Measurements from ENCODE around the gene PLXNA2.

The PLXNA2 gene

GRCh38 chr1:208265122-208265469, 20.9 kb upstream of the PLXNA2 start:
- no peak for DNase-seq (ENCODE audit: low read depth, low spot score)

DNA sequence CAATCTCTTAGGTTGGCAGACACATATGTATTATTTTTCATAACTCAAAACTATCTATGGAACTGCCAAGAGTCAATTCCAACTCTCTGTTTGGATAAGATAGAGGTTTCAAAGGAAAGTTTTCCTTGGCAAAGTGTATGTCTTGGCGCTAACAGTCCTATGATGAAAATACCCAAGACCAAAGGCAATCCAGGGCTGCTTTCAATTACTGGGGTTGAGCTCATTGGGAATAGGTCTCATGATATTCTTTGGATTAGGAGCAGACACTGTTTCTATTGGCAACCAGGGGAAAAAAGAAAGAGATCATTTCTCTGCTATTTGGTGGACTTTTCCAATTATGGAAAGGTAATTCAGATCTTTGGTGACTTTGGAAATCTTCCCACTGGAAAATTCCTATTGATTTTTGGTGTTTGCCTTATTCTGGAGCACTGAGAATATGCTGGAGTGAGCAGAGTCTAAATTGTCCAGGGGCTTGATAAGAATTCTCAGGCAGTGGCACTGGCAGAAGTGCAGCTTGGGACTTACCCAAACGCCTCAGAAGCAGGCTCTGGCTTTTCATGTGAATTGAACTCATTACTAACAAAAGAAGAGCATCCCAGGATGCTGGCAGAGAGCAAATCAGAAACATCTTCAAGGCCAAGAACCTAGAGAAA, 20.4 kb upstream of the PLXNA2 start:
- DNase-seq (ENCODE audit: low read depth, low spot score), result peak; percentile 55

- no peak for DNase-seq (ENCODE audit: low read depth, low spot score)
Observed at GRCh38 chr1:208261874-208262273, 17.7 kb upstream of the PLXNA2 start.

GRCh38 chr1:208258277-208258676, 14.1 kb upstream of the PLXNA2 start:
- DNase-seq (ENCODE audit: low read depth, low spot score), result no peak

GRCh38 chr1:208257351-208257750, 13.2 kb upstream of the PLXNA2 start:
- no peak for DNase-seq (ENCODE audit: low read depth, low spot score)

DNA sequence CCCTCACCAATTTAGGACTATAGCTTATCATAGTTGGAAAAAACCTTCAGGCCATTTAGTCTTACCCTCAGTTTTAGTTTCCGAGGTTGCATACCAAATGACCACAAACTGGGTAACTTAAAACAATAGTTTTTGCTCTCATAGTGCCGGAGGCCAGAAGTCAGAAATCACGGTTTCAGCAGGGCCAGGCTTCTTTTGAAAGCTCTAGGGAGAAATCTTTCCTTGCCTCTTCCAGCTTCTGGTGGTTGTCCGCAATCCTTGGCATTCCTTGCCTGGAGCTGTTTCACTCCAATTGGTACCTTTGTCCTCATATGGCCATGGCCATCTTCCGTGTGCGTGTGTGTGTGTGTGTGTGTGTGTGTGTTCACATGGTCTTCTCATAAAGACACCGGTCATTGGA, 12.4 kb upstream of the PLXNA2 start:
- no peak for DNase-seq (ENCODE audit: low read depth, low spot score)

GRCh38 chr1:208256091-208256490, 11.9 kb upstream of the PLXNA2 start:
- DNase-seq (ENCODE audit: low read depth, low spot score), result no peak

DNA sequence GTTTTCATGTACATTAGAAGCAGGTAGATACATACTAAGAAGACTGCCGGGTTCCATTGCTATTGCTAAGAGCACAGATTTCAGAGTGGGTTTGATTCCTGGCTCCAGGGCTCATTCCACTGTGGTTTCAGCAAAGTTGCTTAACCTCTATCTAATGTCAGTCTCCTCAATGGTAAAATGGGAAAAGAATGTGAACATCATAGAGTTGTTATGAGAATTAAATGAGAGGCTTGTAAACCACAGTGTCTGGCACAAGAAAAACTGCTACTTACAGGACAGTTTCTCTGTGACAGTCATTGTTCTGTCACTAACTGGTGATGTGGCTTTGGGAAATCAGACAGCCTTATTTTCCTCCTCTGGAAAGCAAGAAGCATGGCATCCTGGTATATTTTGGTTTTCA, 10.7 kb upstream of the PLXNA2 start:
- peak; percentile 88 for DNase-seq (ENCODE audit: low read depth, low spot score)

- DNase-seq (ENCODE audit: low read depth, low spot score), result peak; percentile 65
Observed at GRCh38 chr1:208254376-208254775, 10.2 kb upstream of the PLXNA2 start.

DNA sequence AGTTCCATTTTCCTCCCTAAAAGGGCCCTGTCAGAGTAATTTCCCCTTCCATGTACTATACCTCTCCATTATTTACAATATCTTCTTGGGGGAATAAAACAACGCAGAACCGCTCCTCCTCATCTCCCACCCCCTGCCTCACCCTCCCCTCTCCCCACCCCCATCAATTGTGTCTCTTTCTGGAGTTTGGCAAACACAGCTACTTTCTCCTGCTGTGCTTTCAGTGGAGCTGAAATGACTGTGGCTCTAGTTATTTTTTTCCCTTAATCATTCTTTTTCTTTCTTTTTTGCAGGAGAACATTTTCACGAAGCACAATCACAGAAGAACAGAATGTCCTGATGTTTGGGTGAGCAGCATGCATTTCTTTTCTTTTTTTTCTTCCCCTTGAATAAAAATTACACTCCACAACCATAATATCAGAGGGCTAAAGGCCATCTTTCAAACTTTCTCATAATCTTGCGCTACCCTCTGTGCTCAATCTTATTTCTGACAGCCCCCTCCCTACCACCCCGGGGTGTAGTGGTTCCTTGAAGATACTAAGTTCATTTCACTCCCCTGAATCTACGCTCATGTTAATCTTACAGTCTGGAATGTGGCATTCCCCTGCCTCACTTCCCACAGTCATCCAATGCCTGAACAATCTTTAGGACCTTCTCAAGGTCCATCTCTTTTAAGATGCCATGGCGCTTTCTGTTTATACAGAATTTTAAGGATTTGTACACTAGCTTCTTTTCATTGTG, 8.8 kb upstream of the PLXNA2 start:
- DNase-seq (ENCODE audit: low read depth, low spot score), result peak; percentile 58

DNA sequence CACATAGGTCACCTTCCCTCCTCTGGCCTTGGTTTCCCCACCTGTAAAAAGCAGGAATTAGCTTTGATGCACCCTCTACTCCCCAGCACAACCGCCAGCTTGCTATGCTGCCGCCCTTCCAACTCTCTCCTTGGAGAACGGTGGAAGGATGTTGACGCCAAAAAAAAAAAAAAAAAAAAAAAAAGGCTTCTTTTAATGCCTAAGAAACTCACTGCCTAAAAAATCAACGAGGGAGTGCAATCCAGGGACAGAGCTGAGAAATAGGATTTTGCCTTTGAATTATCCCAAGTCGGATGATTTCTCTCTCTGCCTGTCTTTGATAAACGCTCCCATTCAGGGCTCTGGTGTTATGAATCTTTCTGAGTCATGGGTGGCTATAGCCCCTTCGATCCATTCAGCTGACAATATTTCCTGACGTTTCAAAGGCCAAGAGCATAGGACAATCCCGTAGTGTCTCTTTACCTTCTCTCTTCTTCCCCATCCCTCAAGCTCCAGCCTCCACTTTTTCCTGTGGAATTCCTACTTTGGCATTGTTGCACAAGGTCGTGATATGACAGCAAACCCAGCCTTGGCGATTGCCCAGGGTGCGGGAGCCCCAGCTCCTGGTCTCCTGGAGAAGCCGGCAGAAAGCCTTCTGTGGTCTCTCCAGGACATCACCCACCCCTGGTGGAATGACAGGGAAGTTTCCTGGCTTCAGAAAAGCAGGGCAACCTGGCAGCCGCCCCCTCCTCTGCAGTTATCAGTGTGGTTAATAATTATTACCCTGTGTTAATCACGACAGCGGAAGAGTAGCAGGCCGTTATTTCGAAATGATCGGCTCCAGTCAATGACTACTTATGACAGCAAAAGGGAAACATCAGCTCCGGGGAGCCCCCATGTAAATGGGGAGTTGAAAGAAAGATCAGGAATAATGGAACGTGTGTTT, 8.0 kb upstream of the PLXNA2 start:
- DNase-seq (ENCODE audit: low read depth, low spot score), result peak; percentile 57

DNA sequence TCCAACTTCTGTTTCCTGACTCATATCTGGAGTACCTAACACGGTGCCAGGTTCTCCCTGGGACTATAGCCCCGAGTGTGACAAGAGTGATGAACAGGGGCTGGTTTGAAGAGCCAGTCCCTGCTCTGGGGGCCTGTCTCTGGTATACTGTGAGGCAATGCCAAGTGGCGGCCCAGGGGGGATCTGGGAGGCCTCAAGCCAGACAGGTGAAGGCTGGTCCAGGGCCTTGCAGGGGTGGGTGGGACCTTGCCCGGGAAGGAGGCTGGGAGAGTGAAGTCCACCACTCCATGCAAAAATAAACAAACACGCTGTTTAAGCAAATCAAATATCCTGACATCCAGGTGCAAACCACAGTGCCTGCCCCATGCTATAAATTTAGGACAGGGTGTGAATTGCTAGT, 6.8 kb upstream of the PLXNA2 start:
- DNase-seq (ENCODE audit: low read depth, low spot score), result no peak

DNA sequence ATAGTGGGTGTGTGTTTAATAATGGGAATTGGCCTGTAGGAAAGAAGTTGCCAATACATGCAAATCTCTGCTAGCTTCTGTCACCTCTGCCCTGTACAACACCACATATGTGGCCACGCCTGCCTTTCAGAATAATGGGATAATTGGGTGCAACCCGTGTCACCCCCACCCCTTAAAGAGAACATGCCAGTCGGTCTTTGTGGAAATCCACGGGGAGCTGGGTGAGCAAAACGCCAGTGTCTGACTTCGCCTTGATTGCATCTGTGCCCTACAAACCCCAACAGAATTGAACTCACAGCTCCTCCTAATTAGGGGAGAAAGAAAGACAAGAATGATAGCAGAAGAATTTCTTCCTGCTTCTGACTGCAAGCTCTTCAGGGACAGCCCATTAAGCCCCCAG, 6.4 kb upstream of the PLXNA2 start:
- no peak for DNase-seq (ENCODE audit: low read depth, low spot score)

GRCh38 chr1:208248991-208249696, 5.0 kb upstream of the PLXNA2 start:
- no peak for DNase-seq (ENCODE audit: low read depth, low spot score)

DNA sequence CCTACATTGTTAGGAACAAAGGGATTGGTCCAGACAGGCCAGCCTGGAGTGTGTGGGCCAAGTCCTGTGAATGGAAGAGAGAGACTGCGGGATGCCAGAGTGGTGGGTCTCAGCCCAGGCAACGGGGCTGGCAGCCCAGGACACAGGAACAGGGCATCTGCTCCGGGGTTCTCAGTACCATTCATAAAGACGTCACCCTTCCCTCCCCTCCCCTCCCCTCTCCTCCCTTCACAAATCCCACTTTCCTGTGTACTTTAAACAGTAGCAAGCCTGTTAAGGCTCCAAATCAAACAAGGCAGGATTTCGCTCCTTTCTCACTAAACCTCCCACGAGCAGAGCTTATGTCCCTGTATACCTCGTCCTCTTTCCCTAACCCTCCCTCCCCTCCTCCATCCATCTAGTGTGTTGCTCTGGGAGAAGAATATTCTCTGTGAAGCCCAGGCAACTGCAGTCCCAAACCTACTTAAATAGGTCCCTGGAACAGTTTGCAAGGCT, 4.2 kb upstream of the PLXNA2 start:
- DNase-seq (ENCODE audit: low read depth, low spot score), result no peak

DNA sequence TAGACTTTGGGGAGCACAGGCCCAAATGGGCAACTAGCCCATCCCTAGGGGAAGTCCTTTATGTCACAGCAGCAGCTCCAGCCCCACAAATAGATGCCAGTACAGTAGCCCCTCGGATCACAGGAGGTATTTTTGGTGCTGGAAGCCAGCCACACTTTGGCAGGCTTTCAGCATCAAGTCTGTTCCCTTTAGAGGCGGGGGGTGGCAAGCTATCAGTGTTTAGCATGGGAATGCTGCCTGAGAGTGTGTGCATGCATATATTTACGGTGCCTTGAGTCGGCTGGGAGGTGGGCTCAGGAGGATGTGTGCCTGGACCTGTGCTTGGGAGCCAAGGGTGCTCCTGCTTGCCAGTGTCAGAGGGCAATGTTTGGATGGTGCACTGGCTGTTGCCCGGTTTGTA, 3.5 kb upstream of the PLXNA2 start:
- peak; percentile 61 for DNase-seq (ENCODE audit: low read depth, low spot score)

DNA sequence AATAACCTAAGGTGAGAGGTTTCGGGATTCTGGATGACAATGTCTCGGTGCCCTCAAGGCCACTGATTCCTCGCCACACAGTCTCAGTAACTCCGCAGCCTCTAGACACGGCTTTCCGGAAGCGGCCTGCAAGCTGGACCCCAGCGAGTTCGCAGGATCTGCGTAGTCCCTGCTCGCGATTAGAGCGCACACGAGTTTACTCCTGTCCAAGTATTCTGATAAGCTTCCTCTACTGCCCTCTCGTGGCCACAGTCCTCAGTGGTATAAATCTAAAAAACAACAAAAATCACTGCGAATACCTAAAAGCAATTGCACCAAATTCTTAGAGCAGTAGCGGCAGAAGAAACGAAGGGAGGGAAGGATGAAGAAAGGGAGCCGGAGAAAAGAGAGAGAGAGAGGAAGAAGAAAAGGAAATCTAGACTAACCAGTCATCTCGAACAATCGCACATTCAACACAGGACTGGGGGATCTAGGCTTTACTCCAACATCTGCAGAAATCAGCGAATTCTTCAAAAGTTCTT, 1.1 kb upstream of the PLXNA2 start:
- DNase-seq (ENCODE audit: low read depth, low spot score), result peak; percentile 95

- DNase-seq (ENCODE audit: low read depth, low spot score), result peak; percentile 56
Observed at GRCh38 chr1:208243527-208243966, 637 bp downstream of the PLXNA2 start.

DNA sequence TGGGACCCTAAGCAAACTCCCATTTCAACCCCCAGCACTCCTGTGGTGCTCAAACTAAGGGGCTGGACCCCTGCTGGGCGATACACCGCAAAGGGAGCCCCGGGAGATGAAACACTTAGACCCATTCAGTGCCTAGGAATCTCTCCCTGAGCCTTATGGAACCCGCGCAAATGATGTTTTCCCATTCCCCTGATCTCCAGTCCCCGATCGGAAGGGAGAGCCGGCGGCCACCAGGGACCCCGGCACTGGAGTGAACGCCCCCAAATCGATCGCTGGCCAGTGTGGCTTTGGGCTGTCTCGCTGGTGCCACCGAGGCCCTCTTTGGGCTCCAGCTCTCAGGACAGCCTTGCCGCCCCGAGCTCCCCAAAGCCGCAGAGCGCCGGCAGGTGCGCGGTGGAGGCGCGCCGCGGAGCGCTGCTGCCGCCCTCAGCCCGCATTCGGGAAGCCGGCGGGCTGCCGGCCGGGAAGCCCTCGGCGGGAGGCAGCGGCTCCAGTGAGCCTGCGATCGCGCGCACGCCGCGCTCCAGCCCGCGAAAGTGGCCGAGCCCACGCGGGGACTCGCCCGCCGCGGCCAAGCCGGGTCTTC, 1.1 kb downstream of the PLXNA2 start:
- peak; percentile 72 for DNase-seq (ENCODE audit: low read depth, low spot score)

DNA sequence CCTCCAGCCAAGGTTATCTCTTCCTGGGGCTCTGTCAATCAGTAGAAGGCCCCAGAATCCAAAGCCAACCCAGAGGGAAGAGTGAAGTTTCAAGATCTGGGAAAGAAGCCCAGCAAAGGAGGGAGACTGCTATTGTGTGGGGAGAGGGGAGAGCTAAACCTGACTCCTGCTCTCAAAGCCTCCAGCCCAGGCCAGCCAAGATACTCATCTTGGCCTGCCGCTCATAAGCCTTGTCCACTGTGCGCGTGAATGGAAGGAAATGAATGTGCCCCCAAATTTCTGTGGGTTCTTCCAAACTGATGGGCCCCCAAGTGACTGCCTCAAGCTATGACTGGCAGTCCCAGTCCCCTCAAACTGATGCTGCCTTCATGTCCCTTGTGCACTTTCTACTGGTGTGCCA, 2.0 kb downstream of the PLXNA2 start:
- no peak for DNase-seq (ENCODE audit: low read depth, low spot score)

GRCh38 chr1:208241512-208241911, 2.7 kb downstream of the PLXNA2 start:
- DNase-seq (ENCODE audit: low read depth, low spot score), result no peak
